ENCODE data around the gene HSFX3.
"Not testable (repeated sequence)": the region's sequence is repeated elsewhere in the genome, so short reads cannot be mapped to it uniquely, and the experiment has no call there.

Gene HSFX3

DNA sequence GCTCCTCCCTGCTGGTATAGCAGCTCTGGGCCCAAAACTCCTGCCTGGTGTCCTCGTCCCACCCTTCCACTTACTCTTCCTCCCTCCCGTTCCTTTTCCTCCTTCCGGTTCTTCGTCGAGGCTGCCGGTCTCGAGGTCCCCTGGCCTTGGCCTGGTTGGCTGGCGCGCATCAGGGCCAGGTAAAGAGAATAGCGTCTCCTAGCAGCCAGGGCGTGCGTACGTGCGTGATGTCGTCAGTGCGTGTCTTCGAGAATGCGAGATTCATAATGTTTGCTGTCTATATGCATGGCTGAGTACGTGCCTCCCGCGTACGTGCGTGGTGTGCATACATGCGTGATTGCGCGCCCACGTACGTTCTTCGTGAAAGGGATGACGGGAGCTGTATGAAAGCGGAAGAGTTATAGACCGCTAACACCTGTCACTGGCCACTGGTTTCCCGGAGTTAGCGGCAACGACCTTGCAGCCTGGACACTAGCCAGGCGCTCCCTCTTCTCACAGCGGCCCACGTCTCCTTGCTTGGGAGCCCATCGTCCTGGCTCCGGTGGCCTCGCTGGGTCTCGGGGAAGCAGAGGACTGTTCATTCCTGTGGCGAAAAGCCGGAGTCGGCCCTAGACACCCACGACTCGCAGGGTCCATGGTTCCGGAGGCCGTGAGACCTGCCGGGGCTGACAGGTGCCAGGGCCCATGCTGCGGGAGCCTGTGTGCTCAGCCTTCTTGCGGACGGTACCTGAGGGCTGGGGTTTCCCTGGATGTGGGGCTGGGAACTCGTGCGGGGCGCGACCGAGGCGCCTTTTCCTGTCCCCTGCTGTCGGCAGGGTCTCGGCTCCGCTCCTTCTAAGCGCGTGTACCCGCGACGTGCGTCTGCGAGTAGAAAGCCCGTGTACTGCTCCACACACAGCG lies 8.9 kb downstream of the HSFX3 start, which contains the start of gene EOLA1:
Gene EOLA1, plus strand, starts transcription at position 392 of the 900 bp plus-strand sequence. CDS start 4,619 bp downstream, outside the sequence.
- FAIRE-seq: peak; percentile 100
- DNase-seq (ENCODE audit: insufficient read length, low spot score): peak; percentile 46

DNA sequence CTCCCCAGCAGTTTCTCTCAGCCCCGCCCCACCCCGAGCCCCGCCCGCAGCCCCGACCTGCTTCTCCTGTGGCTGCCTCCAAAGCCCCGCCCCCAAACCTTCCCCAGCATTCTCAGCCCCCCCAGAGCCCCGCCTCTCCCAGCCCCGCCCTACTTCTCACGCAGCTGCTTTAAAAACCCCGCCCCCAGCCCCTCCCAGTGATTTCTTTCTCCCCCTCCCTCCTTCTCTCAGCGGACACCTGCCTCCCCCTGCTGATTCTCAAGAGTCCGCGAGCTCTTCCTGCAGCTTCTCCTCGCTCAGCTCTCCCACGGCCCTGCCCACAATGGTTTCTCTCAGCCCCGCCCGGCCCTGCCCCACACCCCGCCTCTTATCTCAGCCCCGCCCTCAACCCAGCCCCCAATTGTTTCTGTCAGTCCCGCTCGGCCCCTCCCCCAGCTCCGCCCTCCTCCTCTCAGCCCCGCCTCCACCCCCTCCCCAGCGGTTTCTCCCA lies 9.5 kb downstream of the HSFX3 start:
- no peak for TF ChIP-seq POU2F2 (IDR thresholded peaks at IDR 0.05; ENCODE audit: low read depth, low read length)
- TF ChIP-seq SPI1 (IDR thresholded peaks at IDR 0.05; ENCODE audit: low read depth, low read length): no peak
- no peak for TF ChIP-seq PAX5 (IDR thresholded peaks at IDR 0.05; ENCODE audit: insufficient read depth, low read length, severe bottlenecking)
- FAIRE-seq (no peak), DNase-seq (ENCODE audit: insufficient read length, low spot score) (peak; percentile 50)

More for the DNA sequence above, 8.9 kb downstream of the HSFX3 start, which contains the start of gene EOLA1:
- TF ChIP-seq POLR2A (IDR thresholded peaks at IDR 0.05; ENCODE audit: low read depth, low read length) (peak; percentile 84), TAF1 (IDR thresholded peaks at IDR 0.05; ENCODE audit: low read depth, low read length) (no peak), POLR2AphosphoS5 (IDR thresholded peaks at IDR 0.05; ENCODE audit: low read depth, low read length) (peak; percentile 87), POU2F2 (IDR thresholded peaks at IDR 0.05; ENCODE audit: low read depth, low read length) (peak; percentile 97), SPI1 (IDR thresholded peaks at IDR 0.05; ENCODE audit: low read depth, low read length) (peak; percentile 50), PAX5 (IDR thresholded peaks at IDR 0.05; ENCODE audit: insufficient read depth, low read length, severe bottlenecking) (peak; percentile 85)

DNA sequence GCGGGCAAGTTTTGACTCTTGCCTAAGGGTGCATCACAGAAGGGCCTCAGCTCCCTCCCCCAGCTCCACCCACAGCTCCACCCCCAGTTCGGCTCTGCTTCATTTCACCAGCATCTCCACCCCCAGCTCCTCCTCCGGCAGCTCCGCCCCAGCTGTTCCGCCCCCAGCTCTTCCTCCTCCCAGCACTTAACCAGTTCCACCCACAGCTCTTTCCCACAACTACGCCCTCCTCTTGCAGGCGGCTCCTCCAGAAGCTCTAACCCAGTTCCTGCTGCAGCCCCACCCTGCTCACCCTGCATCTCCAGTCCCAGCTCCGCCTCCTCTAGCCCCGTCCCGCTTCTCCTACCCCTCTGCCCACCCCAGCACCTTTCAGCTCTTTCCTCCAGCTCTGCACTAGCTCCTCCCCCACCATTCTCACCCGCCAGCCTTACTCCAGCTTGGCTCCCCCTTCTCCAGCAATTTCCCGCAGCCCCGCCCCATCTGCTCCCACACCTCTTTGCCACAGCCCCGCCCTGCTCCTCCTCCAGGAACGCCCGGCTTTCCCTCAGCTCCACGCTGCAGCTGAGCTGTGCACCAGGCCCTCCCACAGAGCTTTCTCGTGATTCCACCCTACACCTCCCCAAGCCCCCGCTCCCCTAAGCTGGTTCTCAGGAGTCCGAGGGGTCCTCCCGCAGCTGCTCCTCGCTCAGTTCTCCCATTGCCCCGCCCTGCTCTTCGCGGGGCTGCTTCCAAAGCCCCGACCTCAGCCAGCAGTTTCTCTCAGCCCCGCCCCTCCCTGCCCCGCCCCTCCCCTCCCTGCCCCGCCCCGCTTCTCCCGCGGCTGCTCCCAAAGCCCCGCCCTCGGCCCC lies 10.2 kb downstream of the HSFX3 start:
- FAIRE-seq: peak; percentile 99
- DNase-seq (ENCODE audit: insufficient read length, low spot score): peak; percentile 44
- TF ChIP-seq SPI1 (IDR thresholded peaks at IDR 0.05; ENCODE audit: low read depth, low read length): no peak
- no peak for TF ChIP-seq POU2F2 (IDR thresholded peaks at IDR 0.05; ENCODE audit: low read depth, low read length)
- TF ChIP-seq PAX5 (IDR thresholded peaks at IDR 0.05; ENCODE audit: insufficient read depth, low read length, severe bottlenecking): peak; percentile 26

DNA sequence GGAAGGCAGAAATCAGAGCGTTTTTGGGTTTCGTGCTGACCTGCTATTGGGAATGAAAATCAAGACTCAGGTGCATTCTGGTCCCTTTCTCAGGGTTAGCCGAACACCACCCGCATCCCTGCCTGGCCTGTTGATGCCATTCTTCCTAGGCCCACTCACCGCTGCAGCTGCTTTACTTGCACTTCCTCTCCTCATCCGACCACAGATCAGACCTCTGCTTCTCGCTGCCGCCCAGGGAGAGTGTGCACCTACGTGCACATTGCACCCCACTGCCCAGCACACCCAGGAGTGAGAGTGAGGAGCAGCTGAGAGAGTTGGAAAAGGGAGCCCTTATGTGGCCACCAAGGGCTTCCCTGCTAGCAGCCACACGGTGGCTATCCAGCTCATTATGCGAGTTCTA lies 12.2 kb downstream of the HSFX3 start:
- TF ChIP-seq SPI1 (IDR thresholded peaks at IDR 0.05; ENCODE audit: low read depth, low read length): peak; percentile 59
- peak; percentile 94 for FAIRE-seq
- not testable (repeated sequence) for DNase-seq (ENCODE audit: insufficient read length, low spot score)

GRCh38 chrX:149534926-149535602 lies 14.7 kb downstream of the HSFX3 start:
- FAIRE-seq; DNase-seq (ENCODE audit: insufficient read length, low spot score): not testable (repeated sequence)

DNA sequence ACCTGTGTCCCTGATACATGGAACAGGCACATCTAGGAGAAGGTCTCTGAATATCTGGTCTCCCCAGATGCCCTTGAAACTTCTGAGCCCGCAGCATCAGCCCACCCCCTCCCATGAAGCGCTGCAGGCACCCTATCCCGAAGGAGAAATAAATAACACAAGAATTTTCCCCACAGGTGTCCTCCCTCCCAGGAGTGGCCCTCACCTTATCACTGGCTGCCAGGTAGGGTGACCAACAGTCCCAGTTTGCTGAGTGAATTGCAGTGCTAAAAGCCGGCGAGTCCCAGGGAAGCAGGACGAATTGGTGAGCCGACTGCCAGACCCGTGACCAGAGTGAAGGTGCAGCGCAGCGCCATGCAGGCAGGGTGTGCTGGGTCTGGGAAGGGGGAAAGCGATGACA lies 15.7 kb downstream of the HSFX3 start:
- not testable (repeated sequence) for DNase-seq (ENCODE audit: insufficient read length, low spot score); FAIRE-seq

DNA sequence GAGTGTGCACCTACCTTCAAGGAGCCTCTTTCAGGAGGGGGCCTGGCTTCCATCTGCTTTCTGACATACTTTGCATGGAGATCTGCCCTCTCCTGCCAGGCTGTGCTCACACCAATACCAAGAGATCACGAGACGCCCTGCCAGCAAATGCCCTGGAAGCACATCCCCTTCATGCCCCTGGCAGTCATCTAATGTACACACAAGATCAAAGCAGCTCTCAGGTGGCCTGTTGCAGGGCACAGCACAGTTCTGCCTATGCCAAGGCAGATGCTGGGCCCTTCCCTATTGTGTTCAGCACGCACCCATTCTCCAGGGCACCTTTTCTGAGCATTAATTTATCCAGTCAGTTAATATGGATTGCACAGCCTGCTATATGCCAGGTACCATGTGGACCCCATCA lies 16.9 kb downstream of the HSFX3 start:
- FAIRE-seq: peak; percentile 23
- not testable (repeated sequence) for DNase-seq (ENCODE audit: insufficient read length, low spot score)

- TF ChIP-seq POLR2AphosphoS5 (IDR thresholded peaks at IDR 0.05; ENCODE audit: low read depth, low read length) (no peak), TAF1 (IDR thresholded peaks at IDR 0.05; ENCODE audit: low read depth, low read length) (no peak), PAX5 (IDR thresholded peaks at IDR 0.05; ENCODE audit: insufficient read depth, low read length, severe bottlenecking) (no peak), POU2F2 (IDR thresholded peaks at IDR 0.05; ENCODE audit: low read depth, low read length) (no peak), SPI1 (IDR thresholded peaks at IDR 0.05; ENCODE audit: low read depth, low read length) (peak; percentile 45), POLR2A (IDR thresholded peaks at IDR 0.05; ENCODE audit: low read depth, low read length) (no peak)
- peak; percentile 79 for FAIRE-seq
- DNase-seq (ENCODE audit: insufficient read length, low spot score): no peak
These were observed 18.1 kb downstream of the HSFX3 start for GRCh38 chrX:149531599-149531998.

- TF ChIP-seq TAF1 (IDR thresholded peaks at IDR 0.05; ENCODE audit: low read depth, low read length) (no peak), POLR2A (IDR thresholded peaks at IDR 0.05; ENCODE audit: low read depth, low read length) (no peak), PAX5 (IDR thresholded peaks at IDR 0.05; ENCODE audit: insufficient read depth, low read length, severe bottlenecking) (no peak), POLR2AphosphoS5 (IDR thresholded peaks at IDR 0.05; ENCODE audit: low read depth, low read length) (no peak), POU2F2 (IDR thresholded peaks at IDR 0.05; ENCODE audit: low read depth, low read length) (no peak), SPI1 (IDR thresholded peaks at IDR 0.05; ENCODE audit: low read depth, low read length) (no peak)
- FAIRE-seq (no peak), DNase-seq (ENCODE audit: insufficient read length, low spot score) (no peak)
These were observed 21.3 kb downstream of the HSFX3 start for GRCh38 chrX:149528381-149528780.

- FAIRE-seq: peak; percentile 92
- no peak for DNase-seq (ENCODE audit: insufficient read length, low spot score)
- TF ChIP-seq SPI1 (IDR thresholded peaks at IDR 0.05; ENCODE audit: low read depth, low read length) (no peak), PAX5 (IDR thresholded peaks at IDR 0.05; ENCODE audit: insufficient read depth, low read length, severe bottlenecking) (no peak), POLR2AphosphoS5 (IDR thresholded peaks at IDR 0.05; ENCODE audit: low read depth, low read length) (no peak), POU2F2 (IDR thresholded peaks at IDR 0.05; ENCODE audit: low read depth, low read length) (no peak), POLR2A (IDR thresholded peaks at IDR 0.05; ENCODE audit: low read depth, low read length) (no peak), TAF1 (IDR thresholded peaks at IDR 0.05; ENCODE audit: low read depth, low read length) (no peak)
These were observed 22.0 kb downstream of the HSFX3 start for GRCh38 chrX:149527705-149528104.

DNA sequence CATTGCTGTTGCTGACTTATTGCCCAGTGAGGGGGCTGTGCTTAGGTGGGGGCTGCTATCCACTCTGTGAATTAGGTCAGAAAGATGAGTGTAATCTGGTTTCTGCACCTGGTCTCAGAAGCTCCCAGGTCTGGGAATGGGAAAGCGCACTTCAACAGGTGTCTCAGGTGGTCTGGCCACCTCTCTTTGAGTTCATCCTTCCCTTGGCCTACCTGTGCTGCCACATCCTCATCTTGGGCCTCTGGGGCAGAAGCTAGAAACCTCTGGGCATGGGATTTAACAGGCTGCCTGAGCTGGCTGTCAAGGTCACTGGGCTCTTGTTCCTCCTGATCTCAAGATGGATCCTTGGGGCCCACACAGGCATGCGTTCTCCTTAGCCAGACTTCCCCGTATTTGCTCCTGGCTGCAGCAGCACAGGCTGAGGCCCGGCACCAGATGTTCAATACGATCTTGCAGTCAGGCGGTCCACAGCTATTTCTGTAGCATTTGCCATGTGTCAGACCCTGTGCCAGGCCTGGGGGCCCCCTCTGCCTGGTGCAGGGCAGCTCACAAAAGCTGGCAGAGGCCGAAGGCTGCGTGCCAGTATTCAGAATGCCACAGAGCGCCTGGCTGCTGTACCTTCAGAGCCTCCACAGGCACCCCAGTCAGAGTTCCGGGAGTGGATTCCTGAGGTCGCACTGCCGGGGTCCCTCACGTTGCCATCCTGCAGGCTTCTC lies 23.2 kb downstream of the HSFX3 start:
- not testable (repeated sequence) for DNase-seq (ENCODE audit: insufficient read length, low spot score)
- FAIRE-seq: peak; percentile 88

DNA sequence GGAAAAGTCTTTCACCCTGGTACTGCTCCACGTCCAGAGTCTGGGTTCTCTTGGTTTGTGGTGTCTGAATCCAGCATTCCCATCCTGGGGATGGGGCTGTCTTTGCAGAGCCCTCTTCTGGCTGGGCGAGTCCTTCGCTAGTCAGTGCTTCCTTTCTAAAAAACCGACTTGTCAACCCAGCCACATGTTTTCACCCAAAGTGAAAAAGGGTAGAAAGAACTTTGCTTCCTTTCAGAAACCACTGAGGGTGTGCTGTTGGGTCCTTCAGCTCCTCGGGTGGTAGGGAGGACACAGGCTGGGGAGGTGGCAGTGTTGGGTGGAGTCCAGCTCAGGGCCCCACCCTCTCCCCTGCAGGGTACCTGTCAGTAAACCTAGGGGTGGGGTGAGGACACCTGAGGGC lies 23.8 kb downstream of the HSFX3 start:
- peak; percentile 96 for FAIRE-seq
- DNase-seq (ENCODE audit: insufficient read length, low spot score): not testable (repeated sequence)

DNA sequence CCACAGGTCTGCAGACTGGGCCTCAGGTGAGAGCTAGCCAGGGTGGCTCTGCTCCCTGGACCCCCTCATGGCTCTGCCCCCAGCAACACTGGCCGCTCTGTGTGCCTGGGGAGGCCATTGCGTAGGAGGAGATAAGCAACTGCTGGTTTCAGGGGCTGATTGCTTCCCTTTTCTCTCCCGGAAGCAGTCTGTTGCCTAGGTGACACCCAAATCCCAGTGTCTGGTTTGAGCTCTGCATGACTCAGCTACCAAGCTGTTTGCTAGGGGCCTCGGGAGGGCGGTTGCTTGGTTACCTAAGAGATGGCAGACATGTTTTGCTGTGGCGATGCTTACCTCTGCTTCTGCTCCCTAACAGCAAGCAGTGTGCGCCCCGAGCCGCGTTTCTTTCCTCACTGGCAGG lies 24.3 kb downstream of the HSFX3 start:
- not testable (repeated sequence) for DNase-seq (ENCODE audit: insufficient read length, low spot score)
- FAIRE-seq: peak; percentile 100

Measured in GM12891 (cell line).